GM12878 (cell line): Measurements from ENCODE around the gene MMP13.

Experiments used
- BCL11A ChIP-seq: IDR thresholded peaks from 2 replicates; pipeline ENCODE4 v1.6.1; 2011; ENCODE audit warnings: low read depth, low read length
- CEBPB ChIP-seq, 2 experiments: fragments of 150-350 bp in 1 of 2; IDR thresholded peaks; 2 replicates each; pipeline ENCODE4 v1.6.1; 2012 to 2014; ENCODE audit warnings: low read depth in 2 of 2, low read length in 2 of 2, borderline replicate concordance in 1 of 2, inconsistent platforms in 1 of 2
- ESRRA ChIP-seq: IDR thresholded peaks from 2 replicates; pipeline ENCODE4 v1.6.1; 2012; ENCODE audit warnings: mild to moderate bottlenecking, low read length, improper control_type of control experiment
- JUNB ChIP-seq: IDR thresholded peaks from 2 replicates; pipeline ENCODE4 v1.6.1; 2016; ENCODE audit warnings: antibody characterized with exemption, mild to moderate bottlenecking
- POLR2AphosphoS5 ChIP-seq: IDR thresholded peaks from 2 replicates; pipeline ENCODE4 v1.6.1; 2011; ENCODE audit warnings: mild to moderate bottlenecking, low read length, inconsistent platforms
- SIX5 ChIP-seq: IDR thresholded peaks from 2 replicates; pipeline ENCODE4 v1.6.1; 2011; ENCODE audit warnings: mild to moderate bottlenecking, low read depth, low read length, moderate library complexity; ENCODE audit not compliant: severe bottlenecking
- SMAD1 ChIP-seq: fragments of 450-650 bp; IDR thresholded peaks from 2 replicates; pipeline ENCODE4 v1.6.1; 2018; ENCODE audit warnings: mild to moderate bottlenecking, low read depth; ENCODE audit not compliant: partially characterized antibody
- TBL1XR1 ChIP-seq: IDR thresholded peaks from 2 replicates; pipeline ENCODE4 v1.6.1; 2012; ENCODE audit warnings: low read depth, low read length, improper control_type of control experiment
- TF ChIP-seq, protein P1 (sequence below), 3 experiments: IDR thresholded peaks in 2 of 3; conservative IDR thresholded peaks in 1 of 3; 2 replicates each; pipeline ENCODE4 v1.5.1; 2011; ENCODE audit warnings: low read depth in 3 of 3, low read length in 3 of 3, mild to moderate bottlenecking in 3 of 3, control low read depth in 2 of 3, moderate library complexity in 2 of 3, inconsistent platforms in 1 of 3, mixed read lengths in 1 of 3; ENCODE audit not compliant: control insufficient read depth in 2 of 3, insufficient read depth in 1 of 3; ENCODE audit errors: extremely low read depth in 1 of 3

DNA sequence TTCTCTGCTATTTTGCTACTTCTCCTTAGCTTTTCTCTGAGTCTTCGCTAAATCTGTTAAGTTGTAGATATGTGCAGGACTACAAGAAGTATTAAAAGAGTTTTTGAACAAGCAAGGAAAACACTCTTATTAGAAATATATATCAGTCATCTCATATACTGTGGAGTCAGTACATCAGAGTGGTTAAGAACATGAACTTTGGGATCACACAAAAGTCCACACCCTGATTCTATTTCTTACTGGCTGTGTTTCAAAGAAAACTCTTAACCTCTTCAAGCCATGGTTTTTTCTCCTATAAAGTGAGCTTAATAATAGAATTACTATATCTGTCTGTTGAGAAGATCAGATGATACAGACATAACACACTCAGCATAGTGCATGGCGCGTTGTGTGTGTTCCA is 29.5 kb downstream of the MMP13 start:
- TF ChIP-seq SMAD1 (no peak), TBL1XR1 (no peak), BCL11A (no peak), POLR2AphosphoS5 (no peak), CEBPB (IDR thresholded peaks at IDR 0.05; ENCODE audit: borderline replicate concordance in 1 of 2, low read depth in 2 of 2, low read length in 2 of 2) (no peak), SIX5 (no peak), ESRRA (no peak), JUNB (no peak)
- TF ChIP-seq, protein P1, sequence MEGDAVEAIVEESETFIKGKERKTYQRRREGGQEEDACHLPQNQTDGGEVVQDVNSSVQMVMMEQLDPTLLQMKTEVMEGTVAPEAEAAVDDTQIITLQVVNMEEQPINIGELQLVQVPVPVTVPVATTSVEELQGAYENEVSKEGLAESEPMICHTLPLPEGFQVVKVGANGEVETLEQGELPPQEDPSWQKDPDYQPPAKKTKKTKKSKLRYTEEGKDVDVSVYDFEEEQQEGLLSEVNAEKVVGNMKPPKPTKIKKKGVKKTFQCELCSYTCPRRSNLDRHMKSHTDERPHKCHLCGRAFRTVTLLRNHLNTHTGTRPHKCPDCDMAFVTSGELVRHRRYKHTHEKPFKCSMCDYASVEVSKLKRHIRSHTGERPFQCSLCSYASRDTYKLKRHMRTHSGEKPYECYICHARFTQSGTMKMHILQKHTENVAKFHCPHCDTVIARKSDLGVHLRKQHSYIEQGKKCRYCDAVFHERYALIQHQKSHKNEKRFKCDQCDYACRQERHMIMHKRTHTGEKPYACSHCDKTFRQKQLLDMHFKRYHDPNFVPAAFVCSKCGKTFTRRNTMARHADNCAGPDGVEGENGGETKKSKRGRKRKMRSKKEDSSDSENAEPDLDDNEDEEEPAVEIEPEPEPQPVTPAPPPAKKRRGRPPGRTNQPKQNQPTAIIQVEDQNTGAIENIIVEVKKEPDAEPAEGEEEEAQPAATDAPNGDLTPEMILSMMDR (IDR thresholded peaks at IDR 0.05 in 2 of 3, conservative IDR thresholded peaks at IDR 0.05 in 1 of 3; ENCODE audit: control insufficient read depth in 2 of 3, extremely low read depth in 1 of 3, insufficient read depth in 1 of 3, low read depth in 3 of 3, low read length in 3 of 3) = no peak
